Measurements from ENCODE around the gene ANKDD1B. TPM values are rescaled to one million over a fixed set of nuclear protein-coding genes. Genes with fewer than 3 reads are reported as not detected.
"Not testable (repeated sequence)": the region's sequence is repeated elsewhere in the genome, so short reads cannot be mapped to it uniquely, and the experiment has no call there.

Gene ANKDD1B
- 0.17 TPM in 1 of 2 replicates, not detected in the other for total RNA-seq (2014; rRNA removed; shearing (Covaris generic))
- polyA plus RNA-seq (2014; cell fraction: nucleus; rRNA removed): not detected in 2 replicates

- no peak for DNase-seq (ENCODE audit: extremely low read depth, low read depth)
These were observed at the start of gene ANKDD1B for GRCh38 chr5:75611311-75612225. ANKDD1B (plus strand) TSS chr5:75611453; CDS start chr5:75611635, 182 bp downstream.

- not testable (repeated sequence) for DNase-seq (ENCODE audit: extremely low read depth, low read depth)
These were observed 45.1 kb upstream of the ANKDD1B start for GRCh38 chr5:75565991-75566709.

- DNase-seq (ENCODE audit: extremely low read depth, low read depth): peak; percentile 61
These were observed 44.4 kb upstream of the ANKDD1B start for GRCh38 chr5:75566710-75567309.

- no peak for DNase-seq (ENCODE audit: extremely low read depth, low read depth)
These were observed 43.5 kb upstream of the ANKDD1B start for GRCh38 chr5:75567710-75568109.

GRCh38 chr5:75568202-75568601 lies 43.1 kb upstream of the ANKDD1B start:
- no peak for DNase-seq (ENCODE audit: extremely low read depth, low read depth)

GRCh38 chr5:75571547-75571946 lies 39.7 kb upstream of the ANKDD1B start:
- no peak for DNase-seq (ENCODE audit: extremely low read depth, low read depth)

GRCh38 chr5:75574791-75575190 lies 36.5 kb upstream of the ANKDD1B start:
- DNase-seq (ENCODE audit: extremely low read depth, low read depth): no peak

GRCh38 chr5:75578280-75578679 lies 33.0 kb upstream of the ANKDD1B start:
- not testable (repeated sequence) for DNase-seq (ENCODE audit: extremely low read depth, low read depth)

GRCh38 chr5:75584641-75585040 lies 26.6 kb upstream of the ANKDD1B start:
- no peak for DNase-seq (ENCODE audit: extremely low read depth, low read depth)

- no peak for DNase-seq (ENCODE audit: extremely low read depth, low read depth)
These were observed 22.6 kb upstream of the ANKDD1B start for GRCh38 chr5:75588666-75589065.

- no peak for DNase-seq (ENCODE audit: extremely low read depth, low read depth)
These were observed 10.7 kb upstream of the ANKDD1B start for GRCh38 chr5:75600535-75600934.

- no peak for DNase-seq (ENCODE audit: extremely low read depth, low read depth)
These were observed 9.7 kb upstream of the ANKDD1B start for GRCh38 chr5:75601567-75601966.

- no peak for DNase-seq (ENCODE audit: extremely low read depth, low read depth)
These were observed 9.3 kb upstream of the ANKDD1B start for GRCh38 chr5:75601996-75602395.

- no peak for DNase-seq (ENCODE audit: extremely low read depth, low read depth)
These were observed 7.9 kb upstream of the ANKDD1B start for GRCh38 chr5:75603371-75603770.

- no peak for DNase-seq (ENCODE audit: extremely low read depth, low read depth)
These were observed 7.4 kb upstream of the ANKDD1B start for GRCh38 chr5:75603821-75604220.

GRCh38 chr5:75607341-75607740 lies 3.9 kb upstream of the ANKDD1B start:
- DNase-seq (ENCODE audit: extremely low read depth, low read depth): not testable (repeated sequence)

GRCh38 chr5:75608870-75609269 lies 2.4 kb upstream of the ANKDD1B start:
- DNase-seq (ENCODE audit: extremely low read depth, low read depth): no peak

- DNase-seq (ENCODE audit: extremely low read depth, low read depth): no peak
These were observed 1.1 kb upstream of the ANKDD1B start for GRCh38 chr5:75610201-75610600.

- DNase-seq (ENCODE audit: extremely low read depth, low read depth): not testable (repeated sequence)
These were observed 368 bp upstream of the ANKDD1B start for GRCh38 chr5:75610859-75611310.

- no peak for DNase-seq (ENCODE audit: extremely low read depth, low read depth)
These were observed 945 bp downstream of the ANKDD1B start for GRCh38 chr5:75612226-75612569.

GRCh38 chr5:75612901-75613300 lies 1.6 kb downstream of the ANKDD1B start:
- DNase-seq (ENCODE audit: extremely low read depth, low read depth): no peak

Measured in NCI-H460 (cell line).